ENCODE measurements around the gene IFNB1.

DNA sequence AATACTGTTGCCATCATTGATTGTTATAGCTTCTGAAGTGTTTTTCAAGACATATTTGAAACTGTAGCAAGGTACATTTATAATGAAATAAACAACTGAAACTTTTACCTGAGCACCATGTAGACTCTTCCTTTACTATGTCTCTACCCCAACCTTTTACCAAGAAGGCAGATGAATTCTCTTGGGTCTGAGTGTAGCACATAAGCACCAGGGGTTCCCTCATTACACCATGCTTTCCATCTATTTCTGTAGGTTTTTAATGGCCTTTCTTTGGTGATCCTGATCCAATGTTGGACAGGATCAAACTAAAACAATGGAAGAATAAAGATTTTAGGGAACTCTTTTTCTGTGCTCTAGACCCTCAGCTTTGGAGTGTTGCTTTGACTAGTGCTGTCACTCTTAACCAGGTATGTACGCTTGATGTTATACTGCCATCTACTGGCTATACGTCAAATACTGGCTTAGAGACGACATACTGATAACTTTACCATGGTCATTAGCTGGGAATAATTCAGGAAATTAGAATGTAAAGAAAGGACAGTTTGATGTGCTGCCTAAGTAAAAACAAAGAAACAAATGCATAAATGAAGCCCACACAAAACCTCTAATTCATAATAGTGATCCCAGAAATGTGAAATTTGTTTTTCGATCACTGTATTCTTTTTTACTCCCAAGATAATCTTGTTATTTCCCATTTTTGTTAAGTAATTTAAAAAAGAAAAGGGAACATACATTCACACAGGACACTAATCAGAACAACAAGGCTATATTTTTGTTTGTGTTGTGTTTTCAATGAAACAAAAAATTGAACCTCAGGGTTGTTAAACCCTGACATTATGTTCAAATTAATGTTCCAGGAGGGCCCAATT is 33.2 kb upstream of the IFNB1 start:
- no peak for TF ChIP-seq POLR2A (IDR thresholded peaks at IDR 0.05; ENCODE audit: low read length)
- TF ChIP-seq GATA1 (IDR thresholded peaks at IDR 0.05; ENCODE audit: low read depth, low read length) = no peak

All from erythroblast (primary cell).